Measurements from ENCODE around the gene PCYOX1L.

DNA sequence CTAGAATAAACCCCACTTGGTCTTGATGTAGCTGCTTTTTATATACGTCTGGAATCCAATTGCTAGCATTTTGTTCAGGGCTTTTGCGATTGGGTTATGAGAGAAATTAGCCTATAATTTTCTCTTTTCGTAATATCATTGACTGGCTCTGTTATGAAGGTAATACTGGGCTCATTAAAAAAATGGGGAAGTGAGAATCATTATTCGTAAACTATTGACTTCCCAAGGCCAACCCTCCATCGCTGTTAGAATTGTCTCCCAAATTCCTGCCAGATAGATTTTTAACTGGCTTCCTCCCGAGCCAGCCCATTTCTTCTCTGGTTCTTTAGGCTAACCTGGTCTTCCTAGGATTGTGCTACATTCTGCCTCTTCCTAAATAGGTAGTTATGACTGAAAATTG lies 48.5 kb upstream of the PCYOX1L start:
- TF ChIP-seq RAD21 (IDR thresholded peaks at IDR 0.05; ENCODE audit: low read depth) (no peak), EP300 (IDR thresholded peaks at IDR 0.05; ENCODE audit: borderline replicate concordance) (no peak), TCF12 (IDR thresholded peaks at IDR 0.05; ENCODE audit: low read depth) (no peak), YY1 (IDR thresholded peaks at IDR 0.05; ENCODE audit: low read depth) (no peak), FOXM1 (IDR thresholded peaks at IDR 0.05; ENCODE audit: borderline replicate concordance, low read depth) (no peak), ZBTB7A (IDR thresholded peaks at IDR 0.05; ENCODE audit: low read depth) (no peak), TEAD4 (IDR thresholded peaks at IDR 0.05) (no peak), NFIC (IDR thresholded peaks at IDR 0.05) (no peak)
- TF ChIP-seq, protein P1, sequence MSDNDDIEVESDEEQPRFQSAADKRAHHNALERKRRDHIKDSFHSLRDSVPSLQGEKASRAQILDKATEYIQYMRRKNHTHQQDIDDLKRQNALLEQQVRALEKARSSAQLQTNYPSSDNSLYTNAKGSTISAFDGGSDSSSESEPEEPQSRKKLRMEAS (IDR thresholded peaks at IDR 0.05) = no peak
- TF ChIP-seq, protein P2, sequence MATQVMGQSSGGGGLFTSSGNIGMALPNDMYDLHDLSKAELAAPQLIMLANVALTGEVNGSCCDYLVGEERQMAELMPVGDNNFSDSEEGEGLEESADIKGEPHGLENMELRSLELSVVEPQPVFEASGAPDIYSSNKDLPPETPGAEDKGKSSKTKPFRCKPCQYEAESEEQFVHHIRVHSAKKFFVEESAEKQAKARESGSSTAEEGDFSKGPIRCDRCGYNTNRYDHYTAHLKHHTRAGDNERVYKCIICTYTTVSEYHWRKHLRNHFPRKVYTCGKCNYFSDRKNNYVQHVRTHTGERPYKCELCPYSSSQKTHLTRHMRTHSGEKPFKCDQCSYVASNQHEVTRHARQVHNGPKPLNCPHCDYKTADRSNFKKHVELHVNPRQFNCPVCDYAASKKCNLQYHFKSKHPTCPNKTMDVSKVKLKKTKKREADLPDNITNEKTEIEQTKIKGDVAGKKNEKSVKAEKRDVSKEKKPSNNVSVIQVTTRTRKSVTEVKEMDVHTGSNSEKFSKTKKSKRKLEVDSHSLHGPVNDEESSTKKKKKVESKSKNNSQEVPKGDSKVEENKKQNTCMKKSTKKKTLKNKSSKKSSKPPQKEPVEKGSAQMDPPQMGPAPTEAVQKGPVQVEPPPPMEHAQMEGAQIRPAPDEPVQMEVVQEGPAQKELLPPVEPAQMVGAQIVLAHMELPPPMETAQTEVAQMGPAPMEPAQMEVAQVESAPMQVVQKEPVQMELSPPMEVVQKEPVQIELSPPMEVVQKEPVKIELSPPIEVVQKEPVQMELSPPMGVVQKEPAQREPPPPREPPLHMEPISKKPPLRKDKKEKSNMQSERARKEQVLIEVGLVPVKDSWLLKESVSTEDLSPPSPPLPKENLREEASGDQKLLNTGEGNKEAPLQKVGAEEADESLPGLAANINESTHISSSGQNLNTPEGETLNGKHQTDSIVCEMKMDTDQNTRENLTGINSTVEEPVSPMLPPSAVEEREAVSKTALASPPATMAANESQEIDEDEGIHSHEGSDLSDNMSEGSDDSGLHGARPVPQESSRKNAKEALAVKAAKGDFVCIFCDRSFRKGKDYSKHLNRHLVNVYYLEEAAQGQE (IDR thresholded peaks at IDR 0.05; ENCODE audit: low read depth) = no peak
